HG03280 (cell line): ENCODE data around the gene DHX58.

ENCODE experiments used
- ATAC-seq: cut with Tn5 transposase; IDR thresholded peaks from one replicate; pipeline ENCODE4 v1.9.1; 2021; ENCODE audit warnings: mild to moderate bottlenecking, moderate library complexity; ENCODE audit not compliant: unreplicated experiment

DHX58 gene

DNA sequence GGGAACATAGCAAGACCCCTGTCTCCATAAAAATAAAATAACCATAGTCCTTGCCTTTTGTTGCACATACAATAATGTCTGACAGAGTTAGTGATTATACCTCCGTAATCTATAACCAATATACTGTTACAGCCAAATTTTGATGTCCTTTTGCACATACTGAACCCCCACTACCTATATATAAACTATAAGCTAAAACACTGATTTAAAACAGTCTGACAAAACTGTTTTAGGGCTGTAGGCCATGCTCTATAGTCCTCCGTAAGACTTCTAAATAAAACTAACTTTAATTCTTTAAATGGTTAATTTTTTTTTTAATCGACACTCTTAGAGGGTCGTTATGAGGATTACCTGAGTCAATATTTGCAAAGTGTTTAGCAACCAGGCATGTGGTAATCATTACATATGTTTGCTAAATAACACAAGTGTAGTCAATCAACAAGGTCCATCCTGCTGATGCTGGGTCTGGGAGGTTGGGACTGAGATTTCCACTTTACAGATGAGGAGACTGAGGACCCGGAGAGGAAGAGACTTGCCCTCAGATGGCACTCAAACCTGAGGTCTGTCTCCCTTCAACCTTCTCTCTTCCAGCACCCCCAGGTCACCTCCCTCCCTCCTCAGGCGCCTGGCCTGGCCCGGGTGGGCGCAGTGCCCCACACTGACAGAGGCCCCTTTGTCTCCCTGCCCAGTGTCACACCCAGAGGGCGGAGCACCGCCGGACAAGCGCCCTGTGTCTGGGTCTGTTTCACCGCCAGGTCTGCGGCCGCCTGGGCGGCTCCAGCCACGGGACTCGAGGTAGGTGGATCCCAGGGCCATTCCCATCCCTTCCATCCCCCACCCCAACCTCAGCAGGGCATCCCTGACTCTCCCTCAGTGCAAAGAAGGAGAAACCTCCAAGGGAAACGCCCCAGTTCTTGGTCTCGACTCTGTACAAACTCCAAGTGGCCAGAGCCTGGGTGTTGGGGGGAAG is 24.5 kb downstream of the DHX58 start:
- no peak for ATAC-seq

DNA sequence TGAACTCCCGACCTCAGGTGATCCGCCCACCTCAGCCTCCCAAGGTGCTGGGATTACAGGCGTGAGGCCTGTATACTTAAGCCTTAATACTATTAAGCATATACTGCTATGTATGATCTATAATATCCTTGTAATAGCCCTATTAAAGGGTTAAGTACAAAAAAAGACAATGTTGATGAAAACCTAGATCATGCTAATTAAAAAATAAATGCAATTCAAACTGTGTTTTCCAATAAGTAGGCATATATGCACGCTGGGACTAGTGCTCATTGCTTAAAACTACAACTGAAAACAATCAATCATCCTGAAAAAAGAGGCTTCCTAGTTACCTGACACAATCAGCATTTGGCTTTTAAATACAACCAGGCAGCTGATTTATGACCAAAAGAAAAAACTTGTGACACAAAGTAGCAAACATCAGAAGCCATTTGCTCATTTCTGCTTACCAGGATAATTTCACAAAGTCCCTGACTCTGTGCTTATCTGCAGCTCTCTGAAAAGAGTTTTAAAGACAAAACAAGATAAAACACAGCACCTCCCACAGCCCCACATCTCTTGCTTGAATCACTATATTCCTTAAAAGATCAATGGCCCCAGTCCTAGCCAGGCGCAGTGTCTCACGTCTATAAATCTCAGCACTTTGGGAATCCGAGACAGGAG is 25.3 kb downstream of the DHX58 start:
- no peak for ATAC-seq

DNA sequence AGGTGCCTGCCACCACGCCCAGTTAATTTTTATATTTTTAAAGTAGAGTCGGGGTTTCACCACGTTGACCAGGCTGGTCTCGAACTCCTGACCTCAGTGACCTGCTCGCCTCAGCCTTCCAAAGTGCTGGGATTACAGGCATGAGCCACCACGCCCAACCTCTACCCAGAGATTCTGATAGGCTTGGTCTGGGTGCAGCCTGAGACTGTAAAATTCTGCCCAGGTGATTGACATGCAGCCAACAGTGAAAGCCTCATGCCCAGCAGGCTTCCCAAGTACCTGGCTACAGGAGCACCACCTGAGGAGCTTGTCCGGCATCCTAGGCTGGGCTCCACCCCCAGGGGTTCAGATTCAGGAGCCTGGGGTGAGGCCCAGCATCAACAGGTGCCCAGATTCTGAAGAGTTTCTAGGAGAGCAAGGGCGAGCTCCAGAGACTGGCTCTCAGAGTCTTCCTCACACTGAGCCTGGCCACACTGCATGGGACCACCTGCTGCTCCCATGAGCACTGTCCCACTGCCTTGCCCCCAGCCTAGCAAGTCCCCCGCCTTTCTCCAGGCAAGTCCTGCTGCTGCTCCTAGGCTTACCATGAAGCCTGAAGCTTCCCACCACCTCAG is 30.9 kb downstream of the DHX58 start:
- ATAC-seq = no peak

DNA sequence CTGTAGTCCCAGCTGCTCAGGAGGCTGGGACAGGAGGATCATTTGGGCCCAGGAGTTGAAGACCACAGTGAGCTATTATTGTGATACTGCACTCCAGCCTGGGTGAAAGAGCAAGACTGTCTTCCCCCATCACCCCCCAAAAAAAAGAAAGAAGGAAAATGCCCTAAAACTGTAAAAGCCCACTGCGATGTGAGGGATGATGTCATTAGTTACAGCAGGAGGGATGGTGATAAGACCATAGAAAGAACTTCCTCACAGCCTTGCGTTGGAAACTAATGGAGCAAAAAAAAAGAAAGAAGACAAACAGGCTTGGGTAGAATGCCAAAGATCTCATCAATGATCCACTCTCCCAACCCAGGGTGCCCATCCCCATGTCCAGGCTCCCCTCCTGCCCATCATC is 33.0 kb downstream of the DHX58 start:
- ATAC-seq = no peak

DNA sequence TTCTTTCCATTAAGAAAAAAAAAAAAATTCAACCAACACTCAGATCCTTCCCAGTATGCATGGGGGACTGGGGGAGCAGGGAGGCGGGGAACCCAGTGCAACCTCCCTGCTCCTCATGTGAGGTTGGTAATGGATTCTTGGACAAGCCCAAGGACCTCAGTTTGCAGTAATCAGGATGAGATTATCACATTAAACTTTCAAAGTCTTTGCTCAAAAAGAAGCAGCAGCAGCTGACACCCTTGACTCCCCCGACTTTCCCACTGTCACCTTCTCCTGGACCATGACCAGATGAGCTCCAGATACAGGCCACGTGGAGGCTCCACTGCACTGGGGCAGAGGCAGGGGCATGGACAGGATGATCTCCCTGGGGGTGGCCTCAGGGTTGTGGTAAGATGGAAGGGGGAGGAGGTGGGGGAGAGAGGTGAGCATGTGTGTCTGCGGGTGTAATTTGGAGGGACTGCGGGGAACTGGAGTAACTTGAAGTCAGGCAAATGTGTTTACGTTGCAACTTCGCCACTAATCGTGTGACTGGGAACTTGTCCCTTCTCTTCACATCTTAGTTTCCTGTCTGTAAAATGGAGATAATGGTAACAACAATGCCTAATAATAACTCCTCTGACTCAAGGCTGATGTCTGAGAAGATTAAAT is 34.0 kb downstream of the DHX58 start:
- no peak for ATAC-seq

DNA sequence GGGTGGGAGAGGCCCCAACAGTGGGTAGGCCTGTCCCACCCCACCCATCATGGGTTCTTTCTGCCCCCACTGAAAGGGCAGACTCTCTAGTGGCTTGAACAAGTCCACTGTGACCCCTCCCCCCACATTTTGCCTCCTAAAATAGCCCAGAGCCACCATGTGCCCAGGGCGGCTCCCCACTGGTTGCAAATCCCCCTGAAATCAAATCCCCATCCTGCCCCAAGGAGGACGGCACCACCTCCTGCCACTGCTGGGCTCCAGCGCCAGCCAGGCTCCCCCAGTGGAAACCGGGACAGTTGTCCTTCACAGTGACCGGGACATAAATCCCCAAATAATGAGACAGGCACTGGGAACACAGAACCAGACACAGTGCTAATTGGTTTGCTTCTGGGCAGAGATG is 34.8 kb downstream of the DHX58 start:
- no peak for ATAC-seq

DNA sequence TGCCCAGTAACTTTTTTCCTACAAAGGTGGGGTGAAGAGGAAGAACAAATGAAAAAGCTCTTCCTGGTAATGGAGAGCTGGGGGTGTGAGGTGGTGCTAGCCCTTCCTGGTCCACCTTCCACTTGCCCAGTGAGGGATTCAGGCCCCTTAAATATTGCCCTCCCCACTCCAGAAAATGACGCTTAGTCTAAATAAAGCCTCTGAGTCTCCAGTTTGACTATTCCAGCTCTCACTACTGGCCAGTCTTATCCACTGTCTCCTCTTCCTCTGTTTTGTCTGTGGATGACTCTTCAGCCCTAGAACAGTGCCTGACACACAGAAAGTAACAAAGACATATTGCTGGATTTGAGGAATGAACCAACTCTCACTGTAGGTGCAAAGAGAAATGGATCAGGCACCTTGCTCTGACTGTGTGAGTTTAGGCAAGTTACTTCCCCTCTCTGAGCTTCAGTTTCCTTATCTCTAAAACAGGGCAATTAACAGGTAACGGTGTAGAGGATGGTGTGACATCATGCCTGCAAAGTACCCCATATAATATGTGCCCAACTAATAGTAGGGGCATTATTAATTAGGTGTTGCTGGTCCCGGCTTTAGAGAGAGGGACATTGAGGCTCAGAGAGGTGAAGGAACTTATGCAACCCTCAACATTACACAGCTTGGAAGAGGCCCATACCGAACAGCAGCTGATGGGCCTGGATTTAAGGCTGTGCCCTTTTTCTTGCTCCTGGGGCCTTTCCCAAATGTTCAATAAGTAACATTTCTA is 35.5 kb downstream of the DHX58 start:
- no peak for ATAC-seq

DNA sequence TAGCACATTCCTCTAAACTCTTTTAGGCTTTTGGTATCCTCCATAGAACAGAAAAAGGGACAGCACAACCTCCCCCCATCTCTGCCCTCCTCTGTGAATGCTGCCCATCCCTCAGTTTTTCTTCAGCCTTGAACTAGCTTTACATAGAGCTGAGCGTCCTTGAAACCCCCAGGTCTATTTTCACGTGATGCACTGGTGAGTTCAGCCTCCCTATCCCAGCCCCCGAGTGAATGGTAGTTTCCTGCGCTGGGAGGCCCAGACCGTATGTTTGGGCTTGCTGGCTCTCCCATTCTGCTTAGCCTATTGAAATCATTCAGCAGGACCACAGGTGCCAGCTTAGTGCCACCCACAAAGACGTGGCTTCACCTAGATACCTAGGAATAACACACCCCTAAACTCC is 36.7 kb downstream of the DHX58 start:
- ATAC-seq = no peak

DNA sequence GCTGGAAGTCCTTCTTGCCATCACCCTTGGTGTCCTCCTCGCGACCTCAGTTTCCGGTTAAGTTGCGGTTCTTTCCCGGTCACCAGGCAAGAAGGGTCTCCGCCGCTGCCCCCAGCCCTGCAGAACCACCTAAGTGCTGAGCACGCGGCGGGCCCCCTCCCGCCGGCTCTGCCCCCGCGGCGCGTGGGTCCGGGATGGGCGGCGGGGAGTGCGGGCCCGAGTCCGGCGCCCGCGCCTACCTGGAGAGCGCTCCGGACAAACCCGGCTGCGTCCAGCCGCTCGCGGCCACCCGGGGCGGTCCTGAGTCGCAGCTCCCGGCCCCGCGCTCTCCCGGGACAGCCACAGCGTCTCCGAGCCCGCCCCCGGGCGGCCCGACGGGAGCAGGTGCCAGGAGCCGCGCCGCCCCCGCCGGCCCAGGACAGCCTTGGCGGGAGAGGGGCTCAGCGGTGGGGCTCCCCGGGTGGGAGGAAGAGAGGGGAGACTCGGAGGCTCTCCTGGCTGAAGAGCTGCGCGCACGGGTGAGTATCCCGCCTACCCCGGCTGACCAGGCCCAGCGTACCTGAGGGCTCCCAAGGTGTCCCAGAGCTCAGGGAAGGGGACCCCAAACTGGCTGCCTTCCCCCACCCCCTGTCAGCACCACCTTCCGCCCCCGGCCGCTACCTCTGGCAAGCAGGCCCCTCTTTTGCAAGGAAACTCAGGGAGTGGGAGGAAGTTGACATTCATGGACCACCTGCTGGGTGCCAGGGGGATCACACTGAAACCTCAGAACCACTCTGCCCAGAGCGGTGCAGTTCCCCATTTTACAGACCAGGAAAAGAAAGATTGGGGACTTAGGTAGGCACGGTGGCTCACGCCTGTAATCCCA is 40.0 kb downstream of the DHX58 start:
- no peak for ATAC-seq

DNA sequence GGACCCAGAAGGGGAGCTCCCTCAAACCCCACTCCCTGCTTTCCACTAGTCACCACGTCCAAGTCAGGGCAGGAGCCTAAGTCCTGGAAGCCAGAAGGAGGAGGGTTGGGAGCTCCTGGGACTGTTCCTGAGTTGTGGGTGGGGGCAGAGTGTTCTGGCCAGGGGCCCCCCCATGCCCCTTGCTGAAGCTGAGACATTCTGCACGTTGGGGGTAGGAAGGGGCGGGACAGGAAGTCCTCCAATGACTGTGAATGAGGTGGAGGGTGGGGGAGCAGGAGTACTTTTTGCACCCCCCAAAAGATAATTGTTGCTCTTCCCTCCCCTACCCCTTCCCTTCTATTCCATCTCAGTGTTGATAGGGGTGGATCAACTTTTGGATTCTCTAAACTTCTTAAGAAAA is 40.7 kb downstream of the DHX58 start:
- ATAC-seq = no peak

DNA sequence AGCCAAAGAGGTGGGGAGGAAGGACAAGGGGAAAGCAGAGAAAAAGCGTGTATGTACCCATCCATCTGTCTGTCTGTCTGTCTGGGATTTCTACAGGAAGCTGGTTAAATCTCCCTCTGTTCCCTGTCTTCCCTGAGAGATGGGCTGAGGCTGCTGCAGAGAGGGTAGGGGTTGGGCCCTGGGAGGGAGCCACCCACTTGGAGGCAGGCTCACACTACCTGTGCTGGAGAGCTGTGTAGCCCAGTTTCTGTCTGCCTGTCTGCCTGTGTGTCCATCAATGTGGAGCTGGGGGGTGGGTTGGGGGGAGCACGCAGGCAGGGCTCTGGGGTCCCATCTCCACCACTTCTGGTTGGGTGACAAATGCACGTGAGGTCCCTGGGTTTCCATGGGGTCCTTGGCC is 43.5 kb downstream of the DHX58 start:
- ATAC-seq = no peak

DNA sequence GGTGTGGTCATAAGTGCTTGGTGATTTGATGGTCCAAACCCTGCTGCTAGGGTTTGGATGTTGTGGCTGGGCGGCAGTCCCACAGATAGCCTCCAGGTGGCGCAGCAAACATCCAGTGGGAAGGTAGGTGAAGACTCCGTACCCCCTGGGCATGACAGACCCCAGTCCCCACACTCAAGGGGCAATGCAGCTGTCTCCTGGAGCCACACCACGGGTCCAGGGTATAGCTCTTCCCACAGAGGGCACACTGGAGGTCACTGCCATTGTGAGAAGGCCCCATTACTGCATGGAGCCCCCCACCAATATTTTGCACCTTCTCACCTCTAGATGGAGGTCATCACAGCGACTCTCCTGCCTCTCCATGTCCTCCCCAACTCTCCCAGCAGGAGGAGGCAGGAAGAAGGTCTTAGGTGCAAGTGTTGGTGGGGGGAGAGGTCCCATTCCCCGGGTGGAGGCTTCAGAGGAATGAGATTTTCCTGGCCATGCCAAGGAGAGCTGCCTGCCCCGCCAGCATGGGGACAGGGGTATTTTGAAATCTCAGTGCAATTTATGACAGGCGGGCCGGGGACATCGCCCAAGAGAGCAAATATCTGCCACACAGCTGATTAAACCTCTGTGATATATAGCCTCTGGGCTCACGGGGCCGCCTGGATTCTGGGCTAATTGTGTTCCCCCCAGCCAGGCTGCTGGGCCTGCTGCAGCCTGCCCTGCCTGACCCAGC is 45.0 kb downstream of the DHX58 start:
- ATAC-seq = no peak

DNA sequence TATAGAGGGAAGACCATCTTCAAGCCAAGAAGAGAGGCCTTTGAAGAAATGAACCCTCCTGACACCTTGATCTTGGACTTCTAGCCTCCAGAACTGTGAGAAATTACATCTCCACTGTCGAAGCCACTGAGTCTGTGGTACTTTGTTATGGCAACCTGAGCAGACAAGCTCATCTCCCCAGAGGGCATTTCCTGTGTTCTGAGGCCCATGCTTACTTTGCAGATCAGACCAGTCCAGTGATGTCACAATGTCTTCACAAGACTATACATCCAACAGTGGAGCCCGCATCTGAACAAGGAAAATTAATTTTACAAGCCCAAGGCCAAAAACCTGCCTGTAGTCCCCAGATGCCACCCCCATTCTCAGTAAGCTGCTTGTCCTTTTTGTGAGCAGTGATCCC is 47.3 kb downstream of the DHX58 start:
- no peak for ATAC-seq

DNA sequence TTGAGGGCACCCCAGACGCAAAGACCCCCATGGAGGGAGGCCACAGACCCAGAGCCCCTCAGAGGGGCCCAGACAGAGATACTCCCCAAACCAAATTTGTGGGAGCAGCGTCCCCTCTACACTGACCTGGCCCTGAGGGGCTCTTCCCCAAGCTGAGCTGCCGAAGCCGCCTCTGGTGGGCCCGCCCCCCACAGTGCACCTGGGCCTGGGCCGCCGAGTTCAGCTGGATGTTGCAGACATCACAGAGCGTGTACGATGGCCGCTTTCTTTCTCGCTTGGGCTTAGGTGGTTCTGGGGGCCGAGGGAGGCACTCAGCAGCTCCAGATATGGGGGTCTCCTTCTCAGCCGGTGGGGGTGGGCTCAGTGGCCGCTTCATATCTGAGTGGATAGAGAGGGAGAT is 49.8 kb downstream of the DHX58 start:
- ATAC-seq = no peak

DNA sequence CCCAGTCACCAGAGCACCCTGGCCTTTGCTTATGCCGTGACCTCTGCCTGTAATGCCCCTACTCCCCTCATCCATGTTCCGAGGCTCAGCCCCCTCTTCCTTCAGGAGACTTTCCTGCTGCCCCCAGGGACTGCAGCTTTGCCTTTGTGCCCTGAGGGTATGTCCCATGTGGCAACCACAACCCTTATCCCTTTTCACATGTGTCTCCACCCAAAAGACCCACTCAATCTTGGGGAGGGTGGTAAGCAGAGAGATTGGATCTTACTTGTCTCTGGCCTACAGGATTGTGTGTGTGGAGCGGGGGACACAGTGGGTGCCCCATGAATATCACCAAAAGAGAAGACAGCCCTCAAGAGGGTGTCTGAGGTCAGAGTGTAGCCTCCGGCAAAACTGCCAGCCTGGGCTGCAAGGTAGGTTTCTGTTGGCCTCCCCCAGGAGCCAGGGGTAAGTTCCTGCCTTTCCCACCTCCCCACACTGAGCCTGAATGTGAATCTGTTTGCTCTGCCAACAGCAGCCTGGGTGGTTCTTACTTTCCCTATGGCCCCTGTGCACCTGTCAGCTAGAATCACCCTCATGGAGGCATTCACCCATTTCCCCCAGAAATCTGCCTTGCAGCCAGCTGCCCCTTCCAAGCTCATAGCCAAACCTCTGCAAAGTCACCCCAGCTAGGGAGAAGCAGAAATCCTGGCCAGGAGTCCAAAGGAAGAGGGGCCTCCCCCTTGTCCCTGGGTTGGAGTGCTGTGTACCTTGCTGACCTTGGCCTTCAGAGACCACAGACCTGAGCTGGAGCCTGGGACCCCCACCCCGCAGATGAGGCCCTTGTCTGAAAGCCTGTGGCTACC is 50.6 kb downstream of the DHX58 start:
- no peak for ATAC-seq

DNA sequence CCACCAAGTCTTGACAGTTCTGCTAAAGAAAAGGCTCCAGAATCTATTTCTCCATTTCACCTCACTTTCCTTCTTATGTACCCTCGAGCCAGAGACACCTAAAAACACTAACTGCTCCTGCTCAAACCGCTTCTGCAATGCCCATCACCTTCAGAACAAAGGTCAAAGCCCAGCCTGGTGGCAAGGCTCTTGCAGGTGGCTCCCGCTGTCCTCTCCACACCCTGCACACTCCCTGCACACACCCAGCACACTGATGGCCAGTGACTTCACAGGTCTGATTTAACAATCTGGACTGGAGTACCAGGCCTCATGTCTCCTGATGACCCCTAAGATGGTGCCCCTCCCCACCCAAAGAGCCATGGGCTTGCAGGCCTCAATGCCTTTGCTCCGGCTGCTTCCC is 52.3 kb downstream of the DHX58 start:
- ATAC-seq = no peak

DNA sequence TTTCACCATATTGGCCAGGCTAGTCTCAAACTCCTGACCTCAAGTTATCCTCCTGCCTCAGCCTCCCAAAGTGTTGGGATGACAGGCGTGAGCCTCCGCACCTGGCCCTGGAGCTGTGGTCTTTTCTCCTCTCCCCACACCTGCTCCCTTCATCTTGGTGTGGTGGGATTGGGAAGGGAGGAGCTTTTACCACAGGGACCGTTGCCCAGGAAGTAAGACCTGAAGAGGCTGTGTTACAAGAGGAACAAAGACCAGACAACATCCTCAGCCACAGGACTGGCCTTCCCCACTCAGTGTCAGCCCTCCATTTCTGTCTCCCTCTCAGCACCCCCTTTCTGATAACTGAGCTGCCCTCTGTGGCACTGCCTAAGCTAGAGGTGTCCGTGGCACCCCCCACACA is 52.7 kb downstream of the DHX58 start:
- no peak for ATAC-seq

DNA sequence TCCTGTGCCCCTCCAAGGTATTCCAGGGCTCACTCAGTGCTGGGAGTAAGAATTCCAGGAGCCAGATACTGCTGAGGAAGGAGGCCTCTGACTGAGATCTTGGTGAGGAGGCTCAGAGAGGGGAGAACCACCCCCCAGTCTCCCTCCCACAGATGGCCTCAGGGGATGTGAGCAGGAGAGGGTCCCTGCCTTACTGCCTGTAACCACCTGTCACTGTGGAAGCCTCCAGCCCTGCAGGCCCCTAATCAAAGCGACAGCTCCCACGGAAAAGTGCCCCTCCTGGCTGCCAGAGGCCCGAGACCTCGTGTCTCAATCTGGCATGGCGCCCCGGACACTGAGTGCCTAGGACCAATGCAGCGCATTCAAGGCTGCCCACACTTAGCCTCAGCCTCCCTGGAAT is 54.5 kb downstream of the DHX58 start:
- ATAC-seq = no peak
